OCI-M2 (cell line): ENCODE measurements around the gene GOLGA6L10.
"Not testable (repeated sequence)": the region's sequence is repeated elsewhere in the genome, so short reads cannot be mapped to it uniquely, and the experiment has no call there.

Experiments
- DNase-seq: peaks from one replicate; lab custom pipeline; 2025; ENCODE audit not compliant: unreplicated experiment; lab: John Stamatoyannopoulos, UW

Gene GOLGA6L10

GRCh38 chr15:82301296-82302016, 47.8 kb downstream of the GOLGA6L10 start:
- DNase-seq: no peak

DNA sequence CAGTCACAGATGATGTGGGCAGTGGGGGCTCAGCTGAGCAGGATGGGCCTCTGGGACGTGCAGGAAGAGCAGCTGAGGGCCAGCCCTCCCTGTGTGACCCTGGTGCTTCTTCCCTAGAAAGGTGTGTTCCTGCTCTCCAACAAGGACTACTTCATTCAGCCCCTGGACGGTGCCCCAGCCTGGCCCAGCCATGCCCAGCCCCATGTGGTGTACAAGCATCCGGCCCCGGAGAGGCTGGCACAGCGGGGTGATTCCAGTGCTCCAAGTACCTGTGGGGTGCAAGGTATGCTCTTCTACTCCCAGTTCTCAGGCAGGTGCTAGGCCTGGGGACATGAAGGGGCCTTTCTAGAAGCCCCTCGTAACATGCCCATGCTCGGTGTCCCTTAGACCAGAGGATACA, 48.4 kb downstream of the GOLGA6L10 start:
- no peak for DNase-seq

DNA sequence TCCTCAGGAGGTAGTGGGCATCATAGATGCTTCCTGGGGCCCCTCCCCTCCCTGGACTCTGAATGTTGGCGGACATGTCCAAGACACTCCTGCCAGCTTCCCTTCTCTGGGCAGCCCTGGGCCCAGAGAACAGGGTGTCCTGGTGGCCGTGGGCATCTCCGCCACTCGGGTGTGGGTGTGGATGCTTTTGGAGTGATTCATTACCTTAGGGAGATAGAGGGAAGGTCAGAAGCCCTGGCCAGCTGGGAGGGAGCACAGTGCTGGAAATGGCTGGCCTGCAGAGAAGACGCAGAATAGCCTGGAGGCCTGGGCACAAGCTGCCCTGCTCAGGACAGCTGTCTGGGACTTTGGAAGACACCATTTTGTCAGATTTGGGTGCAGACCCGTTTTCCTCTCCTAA, 48.9 kb downstream of the GOLGA6L10 start:
- DNase-seq: not testable (repeated sequence)

DNA sequence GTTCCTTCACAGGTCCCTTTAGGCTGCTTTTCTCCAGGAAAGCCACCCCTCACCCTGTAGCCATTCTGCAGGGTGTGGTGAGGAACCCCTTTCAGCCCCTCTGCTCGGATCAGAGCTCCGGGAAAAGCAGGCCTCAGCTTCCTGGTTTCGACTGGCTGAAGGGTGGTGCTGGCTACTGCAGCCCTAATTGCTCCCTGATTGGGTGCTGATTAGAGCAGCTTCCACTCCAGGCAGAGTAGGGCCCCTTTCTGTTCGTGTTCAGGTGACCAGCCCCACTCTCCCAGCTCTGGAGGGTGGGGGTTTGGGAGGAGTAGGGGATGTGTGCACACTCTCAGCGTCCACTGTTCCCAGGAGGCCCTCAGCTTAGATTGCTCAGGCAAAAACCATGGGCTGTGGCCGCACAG, 49.8 kb downstream of the GOLGA6L10 start:
- not testable (repeated sequence) for DNase-seq

- DNase-seq: no peak
Observed at GRCh38 chr15:82298520-82298919, 50.8 kb downstream of the GOLGA6L10 start.

DNA sequence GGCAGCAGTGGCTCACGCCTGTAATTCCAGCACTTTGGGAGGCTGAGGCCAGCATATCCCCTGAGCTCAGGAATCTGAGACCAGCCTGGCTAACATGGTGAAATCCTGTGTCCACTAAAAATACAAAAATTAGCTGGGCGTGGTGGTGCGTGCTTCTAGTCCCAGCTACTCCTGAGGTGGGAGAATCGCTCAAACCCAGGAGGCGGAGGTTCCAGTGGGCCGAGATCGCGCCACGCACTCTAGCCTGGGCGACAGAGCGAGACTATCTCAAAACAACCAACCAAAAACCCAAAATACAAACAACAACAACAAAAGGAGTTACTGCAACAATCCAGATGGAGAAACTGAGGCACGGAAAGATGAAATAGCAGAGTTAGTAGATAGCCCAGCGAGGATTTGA, 51.2 kb downstream of the GOLGA6L10 start:
- no peak for DNase-seq

DNA sequence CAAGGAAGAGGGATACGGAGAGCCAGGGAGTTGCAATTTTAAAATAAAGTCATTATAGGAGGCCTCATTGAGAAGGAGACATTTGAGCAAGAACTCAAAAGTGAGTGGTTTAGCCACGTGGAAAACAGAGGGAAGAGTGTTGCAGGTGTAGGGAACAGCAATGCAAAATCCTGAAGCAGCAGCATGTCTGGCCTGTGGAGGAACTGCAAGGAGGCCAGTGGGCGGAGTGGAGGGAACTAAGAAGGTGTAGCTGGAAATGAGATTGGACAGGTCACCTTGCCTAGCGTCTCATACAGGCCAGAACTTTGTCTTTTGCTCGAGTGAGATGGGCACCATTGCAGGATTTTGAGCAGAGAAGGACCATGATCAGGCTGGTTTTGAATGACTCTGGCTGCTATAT, 51.7 kb downstream of the GOLGA6L10 start:
- no peak for DNase-seq

GRCh38 chr15:82294061-82294690, 55.1 kb downstream of the GOLGA6L10 start:
- DNase-seq: no peak

GRCh38 chr15:82292271-82292670, 57.0 kb downstream of the GOLGA6L10 start:
- no peak for DNase-seq
